ENCODE measurements around the gene TBL1X.
"Not testable (repeated sequence)": the region's sequence is repeated elsewhere in the genome, so short reads cannot be mapped to it uniquely, and the experiment has no call there.

Gene TBL1X

GRCh38 chrX:9745417-9746115, 280.7 kb downstream of the TBL1X start:
- in situ Hi-C loops (cut with MboI; ENCODE audit: low sequenced_read_pairs), result no loop called here

- in situ Hi-C loops (cut with MboI; ENCODE audit: low sequenced_read_pairs), result no loop called here
Measured at GRCh38 chrX:9746148-9746888, 281.5 kb downstream of the TBL1X start.

GRCh38 chrX:9747644-9748043, 282.8 kb downstream of the TBL1X start:
- in situ Hi-C loops (cut with MboI; ENCODE audit: low sequenced_read_pairs), result no loop called here

- in situ Hi-C loops (cut with MboI; ENCODE audit: low sequenced_read_pairs), result no loop called here
Measured at GRCh38 chrX:9749146-9749692, 284.4 kb downstream of the TBL1X start.

GRCh38 chrX:9757366-9757765, 292.5 kb downstream of the TBL1X start:
- in situ Hi-C loops (cut with MboI; ENCODE audit: low sequenced_read_pairs), result no loop called here

- in situ Hi-C loops (cut with MboI; ENCODE audit: low sequenced_read_pairs), result no loop called here
Measured at GRCh38 chrX:9758021-9758638, 293.3 kb downstream of the TBL1X start.

GRCh38 chrX:9759337-9759736, 294.5 kb downstream of the TBL1X start:
- in situ Hi-C loops (cut with MboI; ENCODE audit: low sequenced_read_pairs), result no loop called here

GRCh38 chrX:9765072-9765736, 300.3 kb downstream of the TBL1X start:
- in situ Hi-C loops (cut with MboI; ENCODE audit: low sequenced_read_pairs), result no loop called here

GRCh38 chrX:9765737-9766097, 300.9 kb downstream of the TBL1X start, which contains the start of gene GPR143:
GPR143 (minus strand) TSS chrX:9765847; CDS start chrX:9765817, 30 bp downstream.
- in situ Hi-C loops (cut with MboI; ENCODE audit: low sequenced_read_pairs), result no loop called here

GRCh38 chrX:9767375-9767774, 302.5 kb downstream of the TBL1X start:
- in situ Hi-C loops (cut with MboI; ENCODE audit: low sequenced_read_pairs), result no loop called here

GRCh38 chrX:9768321-9768839, 303.5 kb downstream of the TBL1X start:
- in situ Hi-C loops (cut with MboI; ENCODE audit: low sequenced_read_pairs), result not testable (repeated sequence)

- in situ Hi-C loops (cut with MboI; ENCODE audit: low sequenced_read_pairs), result no loop called here
Measured at GRCh38 chrX:9770319-9770718, 305.5 kb downstream of the TBL1X start.

- in situ Hi-C loops (cut with MboI; ENCODE audit: low sequenced_read_pairs), result no loop called here
Measured at GRCh38 chrX:9772943-9773342, 308.1 kb downstream of the TBL1X start.

- in situ Hi-C loops (cut with MboI; ENCODE audit: low sequenced_read_pairs), result no loop called here
Measured at GRCh38 chrX:9775930-9776329, 311.1 kb downstream of the TBL1X start.

- in situ Hi-C loops (cut with MboI; ENCODE audit: low sequenced_read_pairs), result no loop called here
Measured at GRCh38 chrX:9781941-9782340, 317.1 kb downstream of the TBL1X start.

GRCh38 chrX:9784332-9784731, 319.5 kb downstream of the TBL1X start:
- in situ Hi-C loops (cut with MboI; ENCODE audit: low sequenced_read_pairs), result no loop called here

GRCh38 chrX:9785254-9785943, 320.5 kb downstream of the TBL1X start:
- in situ Hi-C loops (cut with MboI; ENCODE audit: low sequenced_read_pairs), result no loop called here

- in situ Hi-C loops (cut with MboI; ENCODE audit: low sequenced_read_pairs), result no loop called here
Measured at GRCh38 chrX:9785944-9786797, 321.3 kb downstream of the TBL1X start, which contains the start of gene SHROOM2. SHROOM2 (plus strand) TSS chrX:9786429; CDS start chrX:9786546, 117 bp downstream.

All from HL-60/S4 treated with retinoic acid at 250 ng/mL for 4 days and 3 days (cell line).